Activated CD8-positive, alpha-beta T cell treated with anti-CD3 and anti-CD28 coated beads for 36 hours (primary cell): ENCODE data around the gene OPALIN. TPM values are rescaled to one million over a fixed set of nuclear protein-coding genes. Genes with fewer than 3 reads are reported as not detected.

Experiments
- ATAC-seq: fragments of 200-7000 bp; cut with Tn5 transposase; one replicate; pipeline ENCODE4 v1.10.0; 2021; ENCODE audit warnings: mild to moderate bottlenecking, moderate library complexity
- CTCF ChIA-PET: fragments of 350-600 bp; sonication (Branson Sonifier 250); formaldehyde crosslinking; loops from one replicate; lab custom pipeline; 2021; ENCODE audit warnings: antibody characterized with exemption; lab: Charles Lee
- POLR2A ChIA-PET: fragments of 350-600 bp; sonication (Branson Sonifier 250); formaldehyde crosslinking; loops from one replicate; lab custom pipeline; 2021; ENCODE audit warnings: antibody characterized with exemption; lab: Charles Lee
- DNase-seq: peaks from one replicate; pipeline ENCODE4 v3.0.0-alpha.2; 2020
- H3K27ac Mint-ChIP-seq: one replicate; pipeline ENCODE4 v1.8.0; 2021; ENCODE audit warnings: mild to moderate bottlenecking, mixed read lengths
- H3K27me3 Mint-ChIP-seq: one replicate; pipeline ENCODE4 v1.8.0; 2021; ENCODE audit warnings: mixed read lengths
- H3K36me3 Mint-ChIP-seq: one replicate; pipeline ENCODE4 v1.8.0; 2021; ENCODE audit warnings: low read depth, mixed read lengths
- H3K4me1 Mint-ChIP-seq: one replicate; pipeline ENCODE4 v1.8.0; 2021; ENCODE audit warnings: low read depth, mixed read lengths
- H3K4me3 Mint-ChIP-seq: one replicate; pipeline ENCODE4 v1.8.0; 2021; ENCODE audit warnings: mild to moderate bottlenecking, moderate library complexity, mixed read lengths
- H3K9me3 Mint-ChIP-seq: one replicate; pipeline ENCODE4 v1.8.0; 2021; ENCODE audit warnings: mixed read lengths
- CTCF ChIP-seq: fragments of 200-600 bp; IDR thresholded peaks from one replicate; pipeline ENCODE4 v1.8.0; 2022; ENCODE audit warnings: antibody characterized with exemption, mild to moderate bottlenecking
- intact Hi-C: fragments of 100-400 bp; cut with micrococcal nuclease; formaldehyde crosslinking; loops from one replicate; pipeline ENCODE4 v1.10.0; 2022
- total RNA-seq, 2 experiments: library from RNA; stranded (reverse); gene quantifications; one replicate each; pipeline ENCODE4 v1.2.3, GENCODE V29; 2021

OPALIN gene
- total RNA-seq, 2 experiments from 2014 or later: not detected

- ATAC-seq (no peak), DNase-seq (no peak)
- peaks cover 5% of the 10 kb centered on the region for H3K27me3 Mint-ChIP-seq
- no peaks in the 10 kb centered on the region for H3K36me3 Mint-ChIP-seq
- ChIA-PET CTCF (interaction anchor here (0.7 to 6.5 kb wide), 6 partner anchors 11 to 602 kb away, joined by 3 to 102 read pairs (median 9); partner anchors contain the start of gene TCTN3), POLR2A (interaction anchor here (0.6 to 0.8 kb wide), 2 partner anchors 35 to 66 kb away, joined by 3 read pairs; no protein-coding TSS in a partner anchor)
- H3K4me3 Mint-ChIP-seq: no peak overlapping the region
- H3K4me1 Mint-ChIP-seq: peaks cover 41% of the 10 kb centered on the region
- TF ChIP-seq CTCF: no peak
- intact Hi-C loops: loop anchor here (10.0 kb wide), 1 partner anchor 281 kb away; no protein-coding TSS in a partner anchor
- no peaks in the 10 kb centered on the region for H3K9me3 Mint-ChIP-seq
- H3K27ac Mint-ChIP-seq: peak overlapping the region; percentile 2
These were observed 63.3 kb downstream of the OPALIN start for GRCh38 chr10:96295475-96295874.

Other genes with a start within 250 kb of the OPALIN start
- gene ZNF518A, start 228.7 kb downstream of the OPALIN start, total RNA-seq: 10 to 100 TPM; 13.4 to 15.2 TPM
- gene BLNK, start 87.4 kb downstream of the OPALIN start, total RNA-seq: under 1 TPM in 1 of 2 experiments, not detected in 1; 0.16 TPM
- not detected for gene DNTT, start 54.6 kb downstream of the OPALIN start, total RNA-seq
- under 1 TPM; 0.09 to 0.18 TPM for gene TLL2, start 154.9 kb upstream of the OPALIN start, total RNA-seq
- 10 to 100 TPM; 66.4 to 71.1 TPM for gene TM9SF3, start 228.0 kb upstream of the OPALIN start, total RNA-seq